Lung (tissue), 12 donors: Measurements from ENCODE around the gene PWWP2B. TPM values are rescaled to one million over a fixed set of nuclear protein-coding genes. Genes with fewer than 3 reads are reported as not detected.
A peak's percentile ranks its signal among the peaks of the same experiment; 100 is the strongest.

Source experiments
- ATAC-seq: fragments of 200-7000 bp; cut with Tn5 transposase; one replicate; pipeline ENCODE4 v1.9.1; 2020; ENCODE audit warnings: moderate number of reproducible peaks; ENCODE audit not compliant: insufficient read depth, low FRiP score
- DNase-seq, 3 donors: peaks; one replicate each; pipeline ENCODE4 v3.0.0-alpha.2; 2013 to 2017
- H3K27ac ChIP-seq, 2 donors: one replicate each; pipeline ENCODE4 v1.5.1; 2013; ENCODE audit warnings: mild to moderate bottlenecking in 2 of 2, moderate library complexity in 2 of 2, control low read depth in 1 of 2, inconsistent platforms in 1 of 2, low read depth in 1 of 2, low read length in 1 of 2
- H3K27me3 ChIP-seq, 3 donors: one replicate each; pipeline ENCODE4 v1.5.1; 2013; ENCODE audit warnings: low read length in 2 of 3; ENCODE audit not compliant: control insufficient read depth in 3 of 3, insufficient read depth in 3 of 3
- H3K36me3 ChIP-seq, 4 donors: one replicate each; pipeline ENCODE4 v1.5.1; 2013; ENCODE audit warnings: low read length in 4 of 4, mild to moderate bottlenecking in 1 of 4, moderate library complexity in 1 of 4; ENCODE audit not compliant: control insufficient read depth in 4 of 4, insufficient read depth in 4 of 4
- H3K4me1 ChIP-seq, 5 donors: one replicate each; pipeline ENCODE4 v1.5.1; 2013; ENCODE audit warnings: low read length in 5 of 5, mild to moderate bottlenecking in 2 of 5, moderate library complexity in 1 of 5; ENCODE audit not compliant: control insufficient read depth in 5 of 5, insufficient read depth in 5 of 5
- H3K4me3 ChIP-seq: one replicate; pipeline ENCODE4 v1.5.1; 2013; ENCODE audit warnings: mild to moderate bottlenecking, control low read depth, moderate library complexity
- H3K9ac ChIP-seq, 2 donors: one replicate each; pipeline ENCODE4 v1.5.1; 2013; ENCODE audit warnings: low read length in 2 of 2, control low read depth in 1 of 2; ENCODE audit not compliant: insufficient read depth in 1 of 2
- H3K9me3 ChIP-seq, 4 donors: one replicate each; pipeline ENCODE4 v1.5.1; 2013; ENCODE audit warnings: low read length in 3 of 4, mild to moderate bottlenecking in 1 of 4, moderate library complexity in 1 of 4; ENCODE audit not compliant: control insufficient read depth in 4 of 4, insufficient read depth in 3 of 4
- CTCF ChIP-seq: IDR thresholded peaks from 2 replicates; pipeline ENCODE4 v1.5.1; 2012; ENCODE audit warnings: mild to moderate bottlenecking; ENCODE audit errors: control extremely low read depth, extremely low read depth
- WGBS, 2 donors: extraction: QIAGEN DNeasy Blood & Tissue Kit; methylation state at CpG; one replicate each; pipeline ENCODE4 v1.1.7; 2013; 5-methylcytosine and 5-hydroxymethylcytosine counted together
- polyA plus RNA-seq, 2 donors: library from polyadenylated mRNA; stranded (reverse); fragments of 200-250 nt; gene quantifications; one replicate each; pipeline ENCODE4 v1.2.1, GENCODE V29; 2013
- total RNA-seq, 2 donors: library from RNA; depleted of rRNA in 1 of 2; stranded (reverse); fragments of >200 nt in 1 of 2; gene quantifications; one replicate each; pipeline ENCODE4 v1.2.1, GENCODE V29; 2014 to 2021
- donor health status: control.
- donor health status: control.
- donor health status: Bipolar disorder and iron deficiency.
- donor health status: healthy.
- donor health status: DM: yes; HTN: yes; CAD: no.

PWWP2B gene
- total and polyA plus RNA-seq, 4 donors, result 20.1 to 33.4 (median 21.1) TPM

- ATAC-seq, result no peak
- no peaks in the 10 kb centered on the region for H3K27me3 ChIP-seq
- H3K4me3 ChIP-seq, result no peak overlapping the region
- no peaks in the 10 kb centered on the region for H3K9me3 ChIP-seq
- no peak overlapping the region for H3K9ac ChIP-seq
- H3K36me3 ChIP-seq, result peaks cover 2 to 9% (median 6%) of the 10 kb centered on the region in 4 donors
- DNase-seq, result no peak
- 74 to 77% methylated on average over 27 to 28 of the region's 28 CpGs for WGBS, 2 donors
- no peak for TF ChIP-seq CTCF
- peak overlapping the region in 1 of 2 donors; percentile 92 for H3K27ac ChIP-seq
- peaks cover 0 to 58% (median 40%) of the 10 kb centered on the region in 5 donors for H3K4me1 ChIP-seq
Measured at GRCh38 chr10:132410779-132411532, 14.0 kb downstream of the PWWP2B start.

GRCh38 chr10:132411561-132412253, 14.7 kb downstream of the PWWP2B start:
- Histone ChIP-seq H3K27me3 (no peaks in the 10 kb centered on the region), H3K4me1 (peaks cover 0 to 58% (median 40%) of the 10 kb centered on the region in 5 donors), H3K36me3 (peaks cover 0 to 7% (median 2%) of the 10 kb centered on the region in 4 donors), H3K9me3 (no peaks in the 10 kb centered on the region), H3K9ac (peak overlapping the region in 1 of 2 donors; percentile 9), H3K4me3 (no peak overlapping the region), H3K27ac (peak overlapping the region in 1 of 2 donors; percentile 92)
- WGBS, 2 donors, result 14 to 17% methylated on average over 23 of the region's 23 CpGs
- ATAC-seq, result no peak
- TF ChIP-seq CTCF, result no peak
- DNase-seq, result peak; percentile 75 to 87 (median 76)

GRCh38 chr10:132412316-132413192, 15.6 kb downstream of the PWWP2B start:
- peak overlapping the region in 1 of 2 donors; percentile 9 for H3K9ac ChIP-seq
- no peak for ATAC-seq
- WGBS, 2 donors, result 61 to 68% methylated on average over 29 of the region's 29 CpGs

More at GRCh38 chr10:132412316-132413192, 15.6 kb downstream of the PWWP2B start:
- Histone ChIP-seq H3K27ac (peak overlapping the region in 1 of 2 donors; percentile 92), H3K9me3 (no peaks in the 10 kb centered on the region), H3K27me3 (no peaks in the 10 kb centered on the region), H3K4me1 (peaks cover 0 to 56% (median 43%) of the 10 kb centered on the region in 5 donors), H3K4me3 (no peak overlapping the region), H3K36me3 (peaks cover 0 to 7% (median 3%) of the 10 kb centered on the region in 4 donors)
- DNase-seq, result no peak
- TF ChIP-seq CTCF, result no peak
